ENCODE measurements around the gene CIAO2B.
A peak's percentile ranks its signal among the peaks of the same experiment; 100 is the strongest.
"Not testable (repeated sequence)": the region's sequence is repeated elsewhere in the genome, so short reads cannot be mapped to it uniquely, and the experiment has no call there.

Gene CIAO2B

GRCh38 chr16:66936889-66937554 lies 2.8 kb upstream of the CIAO2B start:
- no peak for DNase-seq

GRCh38 chr16:66936462-66936861 lies 2.3 kb upstream of the CIAO2B start:
- no peak for DNase-seq

- no peak for DNase-seq
Observed at GRCh38 chr16:66935314-66936011, 1.3 kb upstream of the CIAO2B start, which contains the start of gene CES2. TSS of gene CES2 (plus strand) at chr16:66935516. CDS start at chr16:66935636, 120 bp downstream.

GRCh38 chr16:66934839-66935313 lies 674 bp upstream of the CIAO2B start:
- DNase-seq, result not testable (repeated sequence)

- no peak for DNase-seq
Observed at GRCh38 chr16:66933776-66934137, 445 bp downstream of the CIAO2B start.

- DNase-seq, result no peak
Observed at GRCh38 chr16:66932076-66932475, 2.1 kb downstream of the CIAO2B start.

GRCh38 chr16:66931665-66932064 lies 2.5 kb downstream of the CIAO2B start:
- DNase-seq, result no peak

GRCh38 chr16:66930189-66930588 lies 4.0 kb downstream of the CIAO2B start:
- DNase-seq, result no peak

GRCh38 chr16:66928702-66929388 lies 5.4 kb downstream of the CIAO2B start:
- DNase-seq, result no peak

- DNase-seq, result no peak
Observed at GRCh38 chr16:66927918-66928649, 6.1 kb downstream of the CIAO2B start.

- DNase-seq, result no peak
Observed at GRCh38 chr16:66926961-66927436, 7.2 kb downstream of the CIAO2B start.

GRCh38 chr16:66926171-66926947 lies 7.8 kb downstream of the CIAO2B start:
- DNase-seq, result no peak

- DNase-seq, result no peak
Observed at GRCh38 chr16:66925322-66925840, 8.8 kb downstream of the CIAO2B start, which contains the start of gene RRAD. TSS of gene RRAD (minus strand) at chr16:66925535. CDS start at chr16:66925179, 356 bp downstream.

- no peak for DNase-seq
Observed at GRCh38 chr16:66924527-66925321, 9.5 kb downstream of the CIAO2B start.

- no peak for DNase-seq
Observed at GRCh38 chr16:66923866-66924265, 10.3 kb downstream of the CIAO2B start.

GRCh38 chr16:66923247-66923731 lies 10.9 kb downstream of the CIAO2B start:
- DNase-seq, result peak; percentile 30

- no peak for DNase-seq
Observed at GRCh38 chr16:66921729-66922450, 12.3 kb downstream of the CIAO2B start.

GRCh38 chr16:66920924-66921680 lies 13.1 kb downstream of the CIAO2B start:
- DNase-seq, result no peak

GRCh38 chr16:66920299-66920590 lies 14.0 kb downstream of the CIAO2B start:
- DNase-seq, result no peak
